Endodermal cell (in vitro differentiated cells): Measurements from ENCODE around the gene CEP68. TPM values are rescaled to one million over a fixed set of nuclear protein-coding genes. Genes with fewer than 3 reads are reported as not detected.

ENCODE experiments used
- DNase-seq: peaks from one replicate; pipeline ENCODE4 v3.0.0-alpha.2; 2017
- H3K27ac ChIP-seq: 2 replicates; pipeline ENCODE4 v1.5.1; 2013; ENCODE audit warnings: mild to moderate bottlenecking, low read depth, low read length, moderate library complexity
- H3K27me3 ChIP-seq: 2 replicates; pipeline ENCODE4 v1.6.1; 2013; ENCODE audit warnings: mild to moderate bottlenecking, low read length, moderate library complexity; ENCODE audit not compliant: insufficient read depth, control insufficient read depth, poor library complexity, severe bottlenecking
- H3K36me3 ChIP-seq: 2 replicates; pipeline ENCODE4 v1.7.0; 2013; ENCODE audit warnings: mild to moderate bottlenecking, low read length, moderate library complexity; ENCODE audit not compliant: control insufficient read depth, insufficient read depth
- H3K4me1 ChIP-seq: one replicate; pipeline ENCODE4 v1.7.0; 2013; ENCODE audit warnings: low read length; ENCODE audit not compliant: control insufficient read depth, insufficient read depth
- H3K4me3 ChIP-seq: 2 replicates; pipeline ENCODE4 v1.5.1; 2013; ENCODE audit warnings: mild to moderate bottlenecking, low read length, moderate library complexity
- H3K9ac ChIP-seq: 2 replicates; pipeline ENCODE4 v1.6.1; 2013; ENCODE audit warnings: mild to moderate bottlenecking, low read length, moderate library complexity; ENCODE audit not compliant: poor library complexity, severe bottlenecking; ENCODE audit errors: extremely low read depth
- H3K9me3 ChIP-seq: 2 replicates; pipeline ENCODE4 v1.6.1; 2013; ENCODE audit warnings: mild to moderate bottlenecking, low read length, moderate library complexity; ENCODE audit not compliant: control insufficient read depth
- H3K27ac Mint-ChIP-seq: 2 replicates; pipeline ENCODE4 v1.8.0; 2020; ENCODE audit warnings: mixed read lengths
- H3K27me3 Mint-ChIP-seq: 2 replicates; pipeline ENCODE4 v1.8.0; 2021; ENCODE audit warnings: mild to moderate bottlenecking, mixed read lengths; ENCODE audit not compliant: insufficient read depth
- H3K36me3 Mint-ChIP-seq: 2 replicates; pipeline ENCODE4 v1.8.0; 2020; ENCODE audit warnings: low read depth, mixed read lengths
- H3K4me1 Mint-ChIP-seq: 2 replicates; pipeline ENCODE4 v1.8.0; 2020; ENCODE audit warnings: mixed read lengths
- H3K4me3 Mint-ChIP-seq: 2 replicates; pipeline ENCODE4 v1.8.0; 2020; ENCODE audit warnings: mild to moderate bottlenecking, moderate library complexity, mixed read lengths
- H3K9me3 Mint-ChIP-seq: 2 replicates; pipeline ENCODE4 v1.8.0; 2020; ENCODE audit warnings: mild to moderate bottlenecking, mixed read lengths
- CTCF ChIP-seq: fragments of 200-600 bp; sonication (generic); conservative IDR thresholded peaks from 2 replicates; pipeline ENCODE4 v1.5.0; 2021; ENCODE audit warnings: antibody characterized with exemption, mild to moderate bottlenecking
- WGBS, 2 experiments: methylation state at CpG; one replicate each; pipeline versions ENCODE4 v1.1.5 to v1.1.7; 2013; ENCODE audit warnings: missing lambda C conversion rate in 2 of 2, mixed read lengths in 1 of 2; ENCODE audit not compliant: insufficient coverage in 1 of 2, insufficient read length in 1 of 2; 5-methylcytosine and 5-hydroxymethylcytosine counted together
- total RNA-seq, 2 donors: library from RNA; stranded (reverse); fragmentation: NEBNext Ultra II Directional in 1 of 2; extraction: Animal tissue kit (Norgen Biotek cat#: 25700) in 1 of 2; gene quantifications; 2 replicates in 1 of 2; 3 replicates in 1 of 2; pipeline ENCODE4 v1.2.1, GENCODE V29; 2021

CEP68 gene
- total RNA-seq, 2 donors from 2014 or later: 13.7 to 17.7 TPM

- H3K27ac ChIP-seq: no peak overlapping the region
- H3K4me3 Mint-ChIP-seq: no peak overlapping the region
These were observed 34.5 kb upstream of the CEP68 start for GRCh38 chr2:65021709-65022108.

DNA sequence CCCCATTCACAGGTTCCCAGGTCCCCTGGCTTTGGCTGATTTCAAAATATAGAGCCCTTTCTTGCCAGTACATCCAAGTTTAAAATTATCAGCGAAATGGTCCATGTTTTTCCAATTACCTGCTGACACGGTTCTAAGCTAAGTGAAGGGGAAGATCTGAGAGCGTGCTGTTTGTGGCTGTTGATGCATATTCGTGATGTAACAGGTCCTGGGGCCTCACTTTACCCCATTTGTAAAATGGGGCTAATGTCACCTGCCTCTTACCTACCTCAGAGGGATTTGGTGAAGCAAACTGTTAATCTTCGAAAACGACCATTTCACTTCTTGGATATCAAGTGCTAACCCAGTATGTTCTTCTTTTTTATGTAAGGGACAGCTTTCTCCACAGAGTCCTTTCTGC is 34.0 kb upstream of the CEP68 start:
- Histone ChIP-seq H3K27ac (no peak overlapping the region), H3K36me3 (no peaks in the 10 kb centered on the region), H3K4me1 (peaks cover 6% of the 10 kb centered on the region), H3K27me3 (no peaks in the 10 kb centered on the region), H3K9ac (no peak overlapping the region), H3K9me3 (no peaks in the 10 kb centered on the region), H3K4me3 (no peak overlapping the region)
- Mint-ChIP-seq H3K4me3 (no peak overlapping the region), H3K9me3 (no peaks in the 10 kb centered on the region), H3K27me3 (no peaks in the 10 kb centered on the region), H3K36me3 (no peaks in the 10 kb centered on the region), H3K27ac (no peak overlapping the region), H3K4me1 (peaks cover 16% of the 10 kb centered on the region)
- no peak for TF ChIP-seq CTCF
- WGBS, 2 experiments: 89 to 94% methylated on average over 6 of the region's 6 CpGs
- no peak for DNase-seq

More at GRCh38 chr2:65021709-65022108, 34.5 kb upstream of the CEP68 start:
- Mint-ChIP-seq H3K36me3 (no peaks in the 10 kb centered on the region), H3K27me3 (no peaks in the 10 kb centered on the region), H3K27ac (peak overlapping the region; percentile 79), H3K9me3 (no peaks in the 10 kb centered on the region), H3K4me1 (peaks cover 16% of the 10 kb centered on the region)
- peaks cover 6% of the 10 kb centered on the region for H3K4me1 ChIP-seq
- H3K9me3 ChIP-seq: no peaks in the 10 kb centered on the region
- 71 to 75% methylated on average over 2 to 4 of the region's 4 CpGs for WGBS, 2 experiments
- H3K36me3 ChIP-seq: no peaks in the 10 kb centered on the region
- TF ChIP-seq CTCF: no peak
- H3K4me3 ChIP-seq: no peak overlapping the region
- DNase-seq: no peak
- H3K9ac ChIP-seq: no peak overlapping the region
- H3K27me3 ChIP-seq: no peaks in the 10 kb centered on the region

DNA sequence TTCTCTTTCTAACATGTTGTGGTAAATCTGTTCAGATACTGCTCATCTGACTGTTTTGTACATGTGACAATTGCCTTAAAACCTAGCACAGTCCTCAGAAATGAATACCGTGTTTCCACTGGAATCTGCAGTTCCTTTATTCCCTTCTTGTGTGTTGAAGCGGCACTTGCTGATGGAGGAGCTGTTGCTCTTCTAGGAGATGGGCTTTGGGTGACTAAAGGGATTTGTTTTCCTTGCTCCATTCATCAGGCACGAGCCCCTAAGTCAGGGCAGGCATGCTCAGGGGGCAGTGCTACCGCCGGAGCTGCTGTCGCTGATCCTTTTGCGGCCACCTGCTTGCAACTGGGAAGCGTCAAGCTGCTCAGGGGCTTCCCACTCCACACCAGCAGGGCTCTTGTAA is 32.5 kb upstream of the CEP68 start:
- Histone ChIP-seq H3K36me3 (no peaks in the 10 kb centered on the region), H3K27ac (no peak overlapping the region), H3K4me1 (peaks cover 6% of the 10 kb centered on the region), H3K9me3 (no peaks in the 10 kb centered on the region), H3K27me3 (no peaks in the 10 kb centered on the region), H3K9ac (no peak overlapping the region), H3K4me3 (no peak overlapping the region)
- no peak for TF ChIP-seq CTCF
- Mint-ChIP-seq H3K27ac (no peak overlapping the region), H3K9me3 (no peaks in the 10 kb centered on the region), H3K4me3 (no peak overlapping the region), H3K36me3 (no peaks in the 10 kb centered on the region), H3K4me1 (peaks cover 16% of the 10 kb centered on the region), H3K27me3 (no peaks in the 10 kb centered on the region)
- DNase-seq: no peak
- WGBS, 2 experiments: 91 to 93% methylated on average over 7 to 8 of the region's 8 CpGs
